PC-3 (cell line): ENCODE measurements around the gene C2orf78. TPM values are rescaled to one million over a fixed set of nuclear protein-coding genes. Genes with fewer than 3 reads are reported as not detected.
"Not testable (repeated sequence)": the region's sequence is repeated elsewhere in the genome, so short reads cannot be mapped to it uniquely, and the experiment has no call there.

Experiments used
- ATAC-seq: fragments of 200-7000 bp; cut with Tn5 transposase; 2 replicates; pipeline ENCODE4 v1.9.1; 2020; ENCODE audit warnings: mild to moderate bottlenecking, moderate library complexity
- BruUV-seq: library from RNA; stranded (reverse); fragments of 400-500 nt; replicated peaks from 2 replicates; lab custom pipeline; 2021; lab: Mats Ljungman, UMichigan
- CTCF ChIA-PET: fragments of 300-600 bp; sonication (Branson Sonifier 250); formaldehyde crosslinking; loops from one replicate; lab custom pipeline; 2022; ENCODE audit warnings: antibody characterized with exemption; lab: Charles Lee
- POLR2A ChIA-PET: fragments of 300-600 bp; sonication (Branson Sonifier 250); formaldehyde crosslinking; loops from one replicate; lab custom pipeline; 2022; ENCODE audit warnings: antibody characterized with exemption; ENCODE audit not compliant: unreplicated experiment; lab: Charles Lee
- DNase-seq: peaks from one replicate; pipeline ENCODE4 v3.0.0-alpha.2; 2015
- H2AFZ ChIP-seq: fragments of 300-600 bp; sonication (generic); 2 replicates; pipeline ENCODE4 v1.6.0; 2016; ENCODE audit warnings: antibody characterized with exemption, low read length
- H3F3A ChIP-seq: fragments of 300-600 bp; sonication (generic); one replicate; pipeline ENCODE4 v1.6.0; 2017; ENCODE audit warnings: antibody characterized with exemption, low read length, control low read depth, mild to moderate bottlenecking; ENCODE audit not compliant: unreplicated experiment
- H3K27ac ChIP-seq: fragments of 300-600 bp; sonication (generic); 2 replicates; pipeline ENCODE4 v1.5.1; 2016; ENCODE audit warnings: mild to moderate bottlenecking, low read length
- H3K27me3 ChIP-seq: fragments of 300-600 bp; sonication (generic); 2 replicates; pipeline ENCODE4 v1.6.1; 2016; ENCODE audit warnings: low read length, mixed read lengths
- H3K36me3 ChIP-seq: fragments of 300-600 bp; sonication (generic); 2 replicates; pipeline ENCODE4 v1.6.1; 2016; ENCODE audit warnings: low read depth, mixed run types, low read length, mixed read lengths
- H3K4me1 ChIP-seq: fragments of 300-600 bp; sonication (generic); 2 replicates; pipeline ENCODE4 v1.5.1; 2016; ENCODE audit warnings: low read length; ENCODE audit not compliant: insufficient read depth
- H3K4me2 ChIP-seq: fragments of 300-600 bp; sonication (generic); 2 replicates; pipeline ENCODE4 v1.6.0; 2016; ENCODE audit warnings: low read length
- H3K4me3 ChIP-seq: fragments of 300-600 bp; sonication (generic); 2 replicates; pipeline ENCODE4 v1.5.1; 2016; ENCODE audit warnings: mild to moderate bottlenecking, low read length, mixed read lengths
- H3K79me2 ChIP-seq: fragments of 300-600 bp; sonication (generic); 2 replicates; pipeline ENCODE4 v1.6.1; 2017; ENCODE audit warnings: low read length, mixed read lengths
- H3K9ac ChIP-seq: fragments of 300-600 bp; sonication (generic); 2 replicates; pipeline ENCODE4 v1.6.0; 2016; ENCODE audit warnings: mild to moderate bottlenecking, low read length
- H3K9me2 ChIP-seq: fragments of 300-600 bp; sonication (generic); replicated peaks from 2 replicates; pipeline ENCODE4 v1.6.1; 2016; ENCODE audit warnings: mixed run types, low read length, mixed read lengths
- H3K9me3 ChIP-seq: fragments of 300-600 bp; sonication (generic); 2 replicates; pipeline ENCODE4 v1.6.1; 2016; ENCODE audit warnings: low read length, mixed read lengths
- H4K20me1 ChIP-seq: fragments of 300-600 bp; sonication (generic); 2 replicates; pipeline ENCODE4 v1.6.1; 2016; ENCODE audit warnings: low read length, mixed read lengths
- CTCF ChIP-seq: fragments of 300-600 bp; sonication (generic); conservative IDR thresholded peaks from 2 replicates; pipeline ENCODE4 v1.5.1; 2017; ENCODE audit warnings: antibody characterized with exemption, low read depth, mild to moderate bottlenecking, low read length
- EZH2 ChIP-seq: fragments of 300-600 bp; sonication (generic); IDR thresholded peaks from one replicate; pipeline ENCODE4 v1.6.1; 2017; ENCODE audit warnings: antibody characterized with exemption, mild to moderate bottlenecking, low read length; ENCODE audit not compliant: unreplicated experiment
- EZH2phosphoT487 ChIP-seq: fragments of 300-600 bp; sonication (generic); IDR thresholded peaks from 2 replicates; pipeline ENCODE4 v1.6.1; 2018; ENCODE audit warnings: mild to moderate bottlenecking, antibody characterized with exemption, low read length, borderline replicate concordance
- intact Hi-C: fragments of 100-400 bp; cut with micrococcal nuclease; formaldehyde crosslinking; loops from 2 replicates; pipeline ENCODE4 v1.9.0; 2023
- total RNA-seq: library from RNA; depleted of rRNA; stranded (reverse); fragments of >200 nt; gene quantifications from 2 replicates; pipeline ENCODE4 v1.2.3, GENCODE V29; 2014

The C2orf78 gene
- total RNA-seq, 1 experiment from 2014 or later = not detected

GRCh38 chr2:73776869-73777519, 7.0 kb upstream of the C2orf78 start:
- CTCF ChIA-PET = no interaction called here
- Histone ChIP-seq H3K36me3 (peaks cover 37% of the 10 kb centered on the region), H3K4me1 (peaks cover 13% of the 10 kb centered on the region), H3K9me2 (no peaks in the 10 kb centered on the region), H2AFZ (no peak overlapping the region), H3K4me3 (no peak overlapping the region), H3K27ac (no peak overlapping the region), H3K9ac (no peak overlapping the region), H3K9me3 (no peaks in the 10 kb centered on the region), H3F3A (no peaks in the 10 kb centered on the region), H3K4me2 (peak overlapping the region; percentile 37), H3K79me2 (peaks cover 34% of the 10 kb centered on the region), H4K20me1 (0 out of 2 replicates have a peak, but pooled peaks cover 6% of the 10 kb centered on the region), H3K27me3 (no peaks in the 10 kb centered on the region)
- no peak for TF ChIP-seq EZH2
- TF ChIP-seq CTCF = no peak
- no peak for TF ChIP-seq EZH2phosphoT487
- POLR2A ChIA-PET = no interaction called here
- ATAC-seq (no peak), DNase-seq (peak; percentile 34)
- intact Hi-C loops = no loop called here
- BruUV-seq = no TSS peak

GRCh38 chr2:73778867-73779466, 5.0 kb upstream of the C2orf78 start:
- H3F3A ChIP-seq, ATAC-seq, H3K9me2 ChIP-seq, DNase-seq, intact Hi-C loops, H4K20me1 ChIP-seq, H3K27ac ChIP-seq, POLR2A ChIA-PET, BruUV-seq, H3K27me3 ChIP-seq, H3K9me3 ChIP-seq: not testable (repeated sequence)
- peaks cover 18% of the 10 kb centered on the region for H3K4me1 ChIP-seq
- H3K79me2 ChIP-seq = peaks cover 34% of the 10 kb centered on the region
- peak overlapping the region; percentile 81 for H3K4me2 ChIP-seq
- peaks cover 23% of the 10 kb centered on the region; the same call in 1 of the 2 replicates for H3K36me3 ChIP-seq
- H2AFZ ChIP-seq = peak overlapping the region; percentile 89
- CTCF ChIA-PET = interaction anchor here (0.8 kb wide), 1 partner anchor 400 kb away, joined by 4 read pairs; the partner anchor contains the start of gene MOB1A
- peak overlapping the region; percentile 85 for H3K4me3 ChIP-seq
- peak overlapping the region; percentile 87 for H3K9ac ChIP-seq

- TSS peak; percentile 57 for BruUV-seq
- H3K4me3 ChIP-seq = peak within 1 kb of the TSS; percentile 85
- CTCF ChIA-PET = interaction anchor here (0.8 kb wide), 1 partner anchor 399 kb away, joined by 4 read pairs; the partner anchor contains the start of gene MOB1A
- H3K9me3 ChIP-seq = no peaks in the 10 kb centered on the region
- peak within 1 kb of the TSS; percentile 81 for H3K4me2 ChIP-seq
- H3K79me2 ChIP-seq = peaks cover 34% of the 10 kb centered on the region
- peak; percentile 98 for DNase-seq
- H3K4me1 ChIP-seq = peaks cover 18% of the 10 kb centered on the region
- H3K9ac ChIP-seq = peak within 1 kb of the TSS; percentile 87
- no peak for TF ChIP-seq EZH2phosphoT487
- peak; percentile 92 for TF ChIP-seq CTCF
- H3K27me3 ChIP-seq = no peaks in the 10 kb centered on the region
- H3K9me2 ChIP-seq = no peaks in the 10 kb centered on the region
- H3K27ac ChIP-seq = peak within 1 kb of the TSS; percentile 6; the same call in 1 of the 2 replicates
- H3F3A ChIP-seq = no peaks in the 10 kb centered on the region
- 0 out of 2 replicates have a peak, but pooled peaks cover 6% of the 10 kb centered on the region for H4K20me1 ChIP-seq
- peak within 1 kb of the TSS; percentile 89 for H2AFZ ChIP-seq
- intact Hi-C loops = no loop called here
- peaks cover 16% of the 10 kb centered on the region; the same call in 1 of the 2 replicates for H3K36me3 ChIP-seq
- ATAC-seq = peak; percentile 98
- POLR2A ChIA-PET = no interaction called here
Measured at GRCh38 chr2:73779467-73780236, 4.3 kb upstream of the C2orf78 start, which contains the start of gene DUSP11. Gene DUSP11 (minus strand): TSS chr2:73780103. CDS start chr2:73779974, 129 bp downstream.
